LNCaP clone FGC (cell line): Measurements from ENCODE around the gene SLC6A12.

Experiments
- DNase-seq: peaks from one replicate; pipeline ENCODE4 v3.0.0-alpha.2; 2011; ENCODE audit warnings: low read depth
- H3K4me3 ChIP-seq: 2 replicates; pipeline ENCODE4 v1.5.1; 2011; ENCODE audit warnings: mild to moderate bottlenecking, low read depth, low read length, control low read depth
- TF ChIP-seq, protein P1 (sequence below): IDR thresholded peaks from 2 replicates; pipeline ENCODE4 v1.5.1; 2012; ENCODE audit warnings: mild to moderate bottlenecking; ENCODE audit not compliant: control insufficient read depth, insufficient read depth; ENCODE audit errors: extremely low read depth

The SLC6A12 gene

DNA sequence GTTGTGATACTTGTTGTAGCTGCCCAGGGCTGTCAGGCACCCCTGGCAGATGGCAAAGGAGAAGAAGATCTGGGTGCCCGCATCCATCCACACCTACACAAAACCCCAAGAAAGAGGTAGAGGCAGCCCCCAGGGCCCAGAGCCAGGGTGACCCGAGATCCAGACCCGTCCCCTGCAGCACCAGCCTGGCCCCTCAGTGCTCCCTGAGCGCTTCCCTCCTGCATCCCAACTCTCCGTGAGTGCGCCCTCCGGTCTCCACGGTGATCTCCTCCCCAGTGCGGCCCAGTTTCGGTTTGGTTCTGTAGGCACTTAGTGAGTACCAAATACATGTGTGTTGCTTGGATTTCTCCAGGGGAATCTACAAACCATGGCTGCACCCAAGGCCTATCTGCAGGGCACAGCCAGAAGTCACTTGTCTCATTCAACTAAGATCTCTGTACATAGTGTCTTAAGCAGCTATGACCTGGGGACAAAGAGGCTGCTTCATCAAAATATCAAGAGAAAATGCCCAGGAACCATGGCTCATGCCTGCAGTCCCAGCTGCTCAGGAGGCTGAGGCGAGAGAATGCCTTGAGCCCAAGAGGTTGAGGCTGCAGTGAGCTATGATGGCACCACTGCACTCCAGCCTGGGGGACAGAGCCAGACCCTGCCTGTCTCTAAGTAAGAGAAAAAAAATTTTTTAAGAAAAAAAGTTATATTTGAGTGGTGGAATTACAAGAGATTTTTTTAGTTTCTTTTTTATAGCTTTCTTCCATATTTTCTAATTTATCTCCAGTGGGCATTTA is 15.9 kb downstream of the SLC6A12 start:
- H3K4me3 ChIP-seq = no peak overlapping the region
- DNase-seq = no peak
- TF ChIP-seq, protein P1, sequence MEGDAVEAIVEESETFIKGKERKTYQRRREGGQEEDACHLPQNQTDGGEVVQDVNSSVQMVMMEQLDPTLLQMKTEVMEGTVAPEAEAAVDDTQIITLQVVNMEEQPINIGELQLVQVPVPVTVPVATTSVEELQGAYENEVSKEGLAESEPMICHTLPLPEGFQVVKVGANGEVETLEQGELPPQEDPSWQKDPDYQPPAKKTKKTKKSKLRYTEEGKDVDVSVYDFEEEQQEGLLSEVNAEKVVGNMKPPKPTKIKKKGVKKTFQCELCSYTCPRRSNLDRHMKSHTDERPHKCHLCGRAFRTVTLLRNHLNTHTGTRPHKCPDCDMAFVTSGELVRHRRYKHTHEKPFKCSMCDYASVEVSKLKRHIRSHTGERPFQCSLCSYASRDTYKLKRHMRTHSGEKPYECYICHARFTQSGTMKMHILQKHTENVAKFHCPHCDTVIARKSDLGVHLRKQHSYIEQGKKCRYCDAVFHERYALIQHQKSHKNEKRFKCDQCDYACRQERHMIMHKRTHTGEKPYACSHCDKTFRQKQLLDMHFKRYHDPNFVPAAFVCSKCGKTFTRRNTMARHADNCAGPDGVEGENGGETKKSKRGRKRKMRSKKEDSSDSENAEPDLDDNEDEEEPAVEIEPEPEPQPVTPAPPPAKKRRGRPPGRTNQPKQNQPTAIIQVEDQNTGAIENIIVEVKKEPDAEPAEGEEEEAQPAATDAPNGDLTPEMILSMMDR = no peak

- TF ChIP-seq, protein P1 = no peak
- H3K4me3 ChIP-seq = no peak overlapping the region
- DNase-seq = no peak
These were observed 16.6 kb downstream of the SLC6A12 start for GRCh38 chr12:197347-197746.

DNA sequence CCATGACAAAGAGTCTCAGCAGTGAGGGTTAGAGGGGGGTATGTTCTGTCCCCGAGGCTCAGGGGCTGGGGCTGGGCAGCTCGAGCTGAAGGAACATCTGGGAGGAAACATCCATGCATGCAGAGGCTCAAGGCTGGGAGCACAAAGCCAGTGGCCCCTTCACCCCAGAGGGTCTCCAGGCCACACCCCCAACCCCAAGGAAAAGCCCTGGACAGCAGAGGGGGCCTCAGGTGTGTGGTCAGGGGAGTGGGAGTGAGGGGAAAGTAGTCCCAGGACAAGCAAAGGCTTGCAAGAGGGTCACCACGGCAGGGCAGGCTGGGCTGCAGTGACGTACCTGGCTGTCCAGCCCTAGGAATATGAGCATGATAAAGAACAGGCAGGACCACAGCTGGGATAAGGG is 17.5 kb downstream of the SLC6A12 start:
- DNase-seq = no peak
- H3K4me3 ChIP-seq = no peak overlapping the region
- TF ChIP-seq, protein P1 = no peak

- TF ChIP-seq, protein P1 = no peak
- no peak for DNase-seq
These were observed 18.0 kb downstream of the SLC6A12 start for GRCh38 chr12:195951-196350.

DNA sequence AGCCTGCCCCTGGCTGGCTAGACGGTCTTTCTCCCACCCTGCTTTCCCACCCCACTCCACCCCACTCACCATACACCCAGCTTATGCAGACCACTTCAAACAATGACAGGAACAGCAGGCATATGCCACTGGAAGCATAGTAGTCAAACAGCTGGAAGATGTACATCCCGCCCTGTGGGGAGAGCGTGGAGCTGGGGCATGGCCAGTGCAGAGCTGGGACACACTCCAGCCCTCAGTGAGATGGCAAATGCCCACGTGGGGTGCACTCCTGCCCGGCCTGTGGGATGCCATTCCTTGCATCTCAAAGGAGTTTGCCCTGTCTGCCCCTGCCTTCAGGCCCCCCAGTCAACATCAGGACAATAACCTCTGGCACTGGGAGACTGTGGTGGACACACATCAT is 18.8 kb downstream of the SLC6A12 start:
- TF ChIP-seq, protein P1 = no peak
- H3K4me3 ChIP-seq = no peak overlapping the region
- no peak for DNase-seq

More at GRCh38 chr12:195951-196350, 18.0 kb downstream of the SLC6A12 start:
- no peak overlapping the region for H3K4me3 ChIP-seq

GRCh38 chr12:194276-194675 is 19.7 kb downstream of the SLC6A12 start:
- TF ChIP-seq, protein P1 = no peak
- DNase-seq = no peak
- H3K4me3 ChIP-seq = no peak overlapping the region

DNA sequence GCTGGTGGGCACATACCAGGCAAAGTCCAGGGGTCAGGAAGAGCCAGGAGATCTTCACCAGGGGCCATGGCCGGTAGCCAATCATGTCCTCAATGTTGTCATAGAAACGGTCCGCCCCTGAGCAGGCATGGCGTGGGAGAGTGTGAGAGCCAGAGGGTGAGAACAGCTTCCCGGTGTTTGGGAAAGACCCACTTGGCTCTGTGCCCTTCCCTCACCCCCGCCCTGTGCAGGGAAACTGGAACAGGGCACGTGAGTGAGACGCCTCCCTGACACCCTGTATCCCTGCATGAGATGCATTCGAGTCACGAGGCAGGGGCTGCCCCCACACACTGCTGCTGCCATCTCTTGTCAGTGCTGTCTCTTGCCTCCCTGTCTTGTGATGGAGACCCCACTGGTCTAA is 20.7 kb downstream of the SLC6A12 start:
- no peak overlapping the region for H3K4me3 ChIP-seq
- TF ChIP-seq, protein P1 = no peak

More for the DNA sequence above, 20.7 kb downstream of the SLC6A12 start:
- no peak for DNase-seq
